Immature natural killer cell (primary cell): ENCODE data around the gene ZNF235. TPM values are rescaled to one million over a fixed set of nuclear protein-coding genes. Genes with fewer than 3 reads are reported as not detected.

ENCODE experiments used
- DNase-seq, 3 donors: peaks; one replicate each; pipeline ENCODE4 v3.0.0; 2022; ENCODE audit warnings: mixed read lengths in 1 of 3
- H3K27ac Mint-ChIP-seq, 6 donors: one replicate each; pipeline ENCODE4 v1.8.0; 2020; ENCODE audit warnings: mixed read lengths in 6 of 6, mild to moderate bottlenecking in 5 of 6, inconsistent platforms in 4 of 6, moderate library complexity in 3 of 6
- H3K27me3 Mint-ChIP-seq, 3 donors: one replicate each; pipeline ENCODE4 v1.8.0; 2020 to 2021; ENCODE audit warnings: low read depth in 3 of 3, mild to moderate bottlenecking in 3 of 3, mixed read lengths in 3 of 3, moderate library complexity in 3 of 3, inconsistent platforms in 1 of 3
- H3K36me3 Mint-ChIP-seq, 3 donors: one replicate each; pipeline ENCODE4 v1.8.0; 2020; ENCODE audit warnings: mixed read lengths in 3 of 3, inconsistent platforms in 2 of 3, mild to moderate bottlenecking in 2 of 3
- H3K4me1 Mint-ChIP-seq, 2 donors: one replicate each; pipeline ENCODE4 v1.8.0; 2020; ENCODE audit warnings: inconsistent platforms in 2 of 2, mild to moderate bottlenecking in 2 of 2, mixed read lengths in 2 of 2, moderate library complexity in 1 of 2
- H3K4me3 Mint-ChIP-seq, 5 donors: one replicate each; pipeline ENCODE4 v1.8.0; 2020; ENCODE audit warnings: mild to moderate bottlenecking in 5 of 5, mixed read lengths in 5 of 5, inconsistent platforms in 3 of 5, moderate library complexity in 3 of 5
- H3K9me3 Mint-ChIP-seq, 6 donors: one replicate each; pipeline ENCODE4 v1.8.0; 2020; ENCODE audit warnings: mild to moderate bottlenecking in 6 of 6, mixed read lengths in 6 of 6, inconsistent platforms in 4 of 6, moderate library complexity in 3 of 6
- polyA plus RNA-seq, 3 donors: library from polyadenylated mRNA; unstranded; fragments of 300-500 nt; fragmentation: Illumina TruSeq; gene quantifications; one replicate each; pipeline ENCODE4 v1.2.3, GENCODE V29; 2021

Gene ZNF235
- polyA plus RNA-seq, 3 donors from 2014 or later, result 1.3 to 1.8 (median 1.6) TPM

DNA sequence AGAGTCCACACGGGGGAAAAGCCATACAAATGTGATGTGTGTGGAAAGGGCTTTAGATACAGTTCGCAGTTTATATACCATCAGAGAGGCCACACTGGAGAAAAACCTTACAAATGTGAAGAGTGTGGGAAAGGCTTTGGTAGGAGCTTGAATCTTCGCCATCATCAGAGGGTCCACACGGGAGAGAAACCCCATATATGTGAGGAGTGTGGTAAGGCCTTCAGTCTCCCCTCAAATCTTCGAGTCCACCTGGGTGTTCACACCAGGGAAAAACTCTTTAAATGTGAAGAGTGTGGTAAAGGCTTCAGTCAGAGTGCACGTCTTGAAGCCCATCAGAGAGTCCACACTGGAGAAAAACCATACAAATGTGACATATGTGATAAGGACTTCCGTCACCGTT, 68.4 kb downstream of the ZNF235 start:
- no peak overlapping the region for H3K27ac Mint-ChIP-seq
- DNase-seq, result no peak
- H3K9me3 Mint-ChIP-seq, result peaks cover 40 to 97% (median 81%) of the 10 kb centered on the region in 6 donors
- H3K36me3 Mint-ChIP-seq, result peaks cover 68 to 74% (median 73%) of the 10 kb centered on the region in 3 donors
- H3K4me3 Mint-ChIP-seq, result no peak overlapping the region
- H3K27me3 Mint-ChIP-seq, result peaks cover 0 to 5% (median 4%) of the 10 kb centered on the region in 3 donors
- H3K4me1 Mint-ChIP-seq, result no peaks in the 10 kb centered on the region

Other genes starting within 250 kb of the ZNF235 start
- under 1 TPM; 0.24 to 0.99 (median 0.84) TPM for gene ZNF284, start 232.9 kb downstream of the ZNF235 start, polyA plus RNA-seq
- gene ZNF224, start 210.7 kb downstream of the ZNF235 start, polyA plus RNA-seq, result 10 to 100 TPM in 1 of 3 donors, 1 to 10 TPM in 2; 5.8 to 11.6 (median 7.2) TPM
- 1 to 10 TPM; 1.2 to 4.8 (median 2.4) TPM for gene ZNF225, start 191.6 kb downstream of the ZNF235 start, polyA plus RNA-seq
- gene ZNF234, start 163.5 kb downstream of the ZNF235 start, polyA plus RNA-seq, result 1 to 10 TPM; 2.7 to 7.4 (median 6.1) TPM
- 10 to 100 TPM; 23.1 to 41.4 (median 24.3) TPM for gene ZNF226, start 139.9 kb downstream of the ZNF235 start, polyA plus RNA-seq
- 10 to 100 TPM in 2 of 3 donors, 1 to 10 TPM in 1; 6.5 to 15.4 (median 12.8) TPM for gene ZNF227, start 92.5 kb downstream of the ZNF235 start, polyA plus RNA-seq
- gene ZNF233, start 45.1 kb downstream of the ZNF235 start, polyA plus RNA-seq, result under 1 TPM in 1 of 3 donors, not detected in 2; 0.48 TPM
- gene ZNF112, start 51.7 kb upstream of the ZNF235 start, polyA plus RNA-seq, result not detected
- gene ZNF285, start 96.6 kb upstream of the ZNF235 start, polyA plus RNA-seq, result 1 to 10 TPM in 2 of 3 donors, under 1 TPM in 1; 0.32 to 2.7 (median 1.6) TPM
- under 1 TPM in 2 of 3 donors, not detected in 1; 0.20 to 0.21 TPM for gene ZNF229, start 143.4 kb upstream of the ZNF235 start, polyA plus RNA-seq
- gene ZNF180, start 195.5 kb upstream of the ZNF235 start, polyA plus RNA-seq, result 1 to 10 TPM; 2.3 to 7.9 (median 3.8) TPM
- gene CEACAM20, start 224.7 kb upstream of the ZNF235 start, polyA plus RNA-seq, result not detected